Muscle of arm (tissue), 12 donors: ENCODE data around the gene LYL1. TPM values are rescaled to one million over a fixed set of nuclear protein-coding genes. Genes with fewer than 3 reads are reported as not detected.

ENCODE experiments used
- DNase-seq: peaks from one replicate; pipeline ENCODE4 v3.0.0-alpha.2; 2013
- polyA plus RNA-seq, 12 donors: library from polyadenylated mRNA; unstranded; fragments of 120-200 nt; gene quantifications; one replicate each; pipeline ENCODE4 v1.2.1, GENCODE V29; 2013; ENCODE audit not compliant: insufficient read length in 12 of 12

The LYL1 gene
- polyA plus RNA-seq, 12 donors: 2.5 to 10.0 (median 3.6) TPM; not detected in 1

GRCh38 chr19:13094771-13095392 lies 7.8 kb downstream of the LYL1 start:
- DNase-seq: no peak

DNA sequence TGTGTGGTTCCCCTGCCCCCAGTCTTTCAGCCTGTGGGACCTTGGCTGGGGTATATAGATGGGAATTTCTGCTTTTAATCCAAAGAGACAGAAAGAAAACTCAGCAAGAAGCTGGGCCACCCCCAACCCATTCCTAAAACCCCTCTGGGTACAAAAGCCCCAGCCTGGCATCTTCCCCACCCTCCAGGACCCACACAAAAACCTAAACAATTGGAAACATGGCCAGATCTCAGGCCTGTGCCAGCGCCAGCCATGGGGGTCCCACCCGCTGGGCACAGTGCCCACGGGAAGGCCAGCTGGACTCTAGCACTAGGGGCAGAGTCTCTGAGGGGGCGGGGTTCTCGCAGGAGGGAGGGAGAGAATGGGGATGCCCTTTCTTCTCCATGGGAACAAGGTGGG lies 8.6 kb downstream of the LYL1 start:
- no peak for DNase-seq

- peak; percentile 88 for DNase-seq
Observed at GRCh38 chr19:13093407-13094105, 9.1 kb downstream of the LYL1 start.

DNA sequence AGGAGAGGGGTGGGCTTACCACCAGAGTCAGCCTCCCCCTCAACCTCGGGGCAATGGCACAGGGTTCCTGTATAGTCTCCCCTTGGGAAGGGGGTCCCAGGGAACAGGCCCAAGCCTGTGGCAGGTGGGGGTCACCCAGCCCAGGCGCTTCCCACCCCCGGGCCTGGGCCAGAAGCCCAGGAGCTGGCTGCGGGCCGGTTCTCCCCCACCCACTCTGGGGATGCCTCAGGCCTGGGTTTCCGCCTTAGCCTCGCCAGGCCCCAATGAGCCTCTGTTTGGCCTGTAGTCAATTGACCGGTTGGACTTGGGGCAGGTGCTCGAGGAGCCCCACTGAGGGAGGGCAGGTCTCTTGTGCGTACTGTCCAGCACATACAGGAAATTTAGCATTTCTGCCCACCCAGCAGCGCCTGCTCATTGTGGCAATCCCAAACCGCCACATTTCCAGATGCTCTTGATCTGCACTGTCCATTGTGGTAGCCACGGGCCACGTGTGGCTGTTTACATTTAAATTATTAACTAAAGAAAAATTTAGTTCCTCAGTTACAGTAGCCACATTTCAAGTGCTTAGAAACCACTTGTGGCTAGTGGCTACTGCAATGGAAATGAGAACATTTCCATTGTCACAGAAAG lies 9.9 kb downstream of the LYL1 start:
- no peak for DNase-seq

- DNase-seq: no peak
Observed at GRCh38 chr19:13092158-13092543, 10.5 kb downstream of the LYL1 start.

GRCh38 chr19:13091400-13092157 lies 11.1 kb downstream of the LYL1 start:
- peak; percentile 93 for DNase-seq

GRCh38 chr19:13090511-13091231 lies 12.0 kb downstream of the LYL1 start:
- no peak for DNase-seq

GRCh38 chr19:13089857-13090507 lies 12.7 kb downstream of the LYL1 start:
- no peak for DNase-seq

- no peak for DNase-seq
Observed at GRCh38 chr19:13089139-13089856, 13.4 kb downstream of the LYL1 start.

DNA sequence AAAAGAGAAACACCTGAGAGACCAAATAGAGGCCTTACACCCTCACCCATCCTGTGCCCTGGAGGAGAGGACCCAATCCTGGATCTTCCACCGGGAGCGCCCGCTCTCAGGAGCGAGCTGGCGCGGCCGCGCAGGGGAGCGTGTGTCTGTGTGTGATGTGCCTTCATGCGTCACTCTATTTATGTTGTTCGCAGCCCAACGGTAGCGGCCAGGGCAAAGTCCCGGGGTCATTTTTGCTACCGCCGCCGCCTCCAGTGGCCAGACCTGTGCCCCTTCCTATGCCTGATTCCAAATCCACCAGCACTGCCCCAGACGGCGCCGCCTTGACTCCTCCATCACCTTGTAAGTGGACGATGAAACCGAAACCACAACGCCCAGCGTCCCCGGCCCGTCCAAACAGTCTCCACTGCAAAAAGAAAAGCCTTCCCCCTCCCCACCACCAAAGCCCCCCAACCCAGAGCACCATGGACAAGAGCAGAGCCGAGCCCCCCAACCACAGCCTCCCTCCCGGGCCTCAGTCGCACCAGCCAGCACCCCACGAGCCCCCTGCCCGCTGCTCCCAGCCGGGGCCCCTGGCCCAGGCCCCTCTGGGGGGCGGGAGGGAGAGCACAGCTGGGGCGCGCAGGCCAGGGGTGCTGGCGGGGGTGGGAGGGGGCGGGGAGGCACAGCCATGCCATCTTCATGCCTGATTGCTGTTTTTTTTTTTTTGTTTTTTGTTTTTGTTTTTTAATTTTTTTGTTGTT lies 14.7 kb downstream of the LYL1 start:
- DNase-seq: no peak

DNA sequence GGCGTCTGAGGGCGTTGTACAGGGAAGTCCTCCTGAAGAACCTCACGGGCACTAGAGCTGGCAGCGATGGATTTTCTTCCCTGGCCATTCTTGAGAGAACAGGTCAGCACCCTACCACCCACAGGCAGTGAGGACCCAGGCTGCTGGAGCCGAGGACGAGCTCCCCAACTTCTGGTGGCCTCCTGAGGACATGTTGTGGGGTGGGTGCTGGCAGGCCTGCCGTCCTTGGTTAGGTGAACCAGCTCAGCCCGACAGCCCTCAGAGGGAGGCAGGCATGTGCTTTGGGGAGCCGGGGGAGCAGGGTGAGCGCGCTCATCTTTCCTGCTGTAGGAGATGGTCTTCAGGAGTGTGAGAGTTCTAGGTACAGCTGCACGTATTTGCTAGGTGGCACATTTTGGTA lies 15.4 kb downstream of the LYL1 start:
- DNase-seq: no peak

DNA sequence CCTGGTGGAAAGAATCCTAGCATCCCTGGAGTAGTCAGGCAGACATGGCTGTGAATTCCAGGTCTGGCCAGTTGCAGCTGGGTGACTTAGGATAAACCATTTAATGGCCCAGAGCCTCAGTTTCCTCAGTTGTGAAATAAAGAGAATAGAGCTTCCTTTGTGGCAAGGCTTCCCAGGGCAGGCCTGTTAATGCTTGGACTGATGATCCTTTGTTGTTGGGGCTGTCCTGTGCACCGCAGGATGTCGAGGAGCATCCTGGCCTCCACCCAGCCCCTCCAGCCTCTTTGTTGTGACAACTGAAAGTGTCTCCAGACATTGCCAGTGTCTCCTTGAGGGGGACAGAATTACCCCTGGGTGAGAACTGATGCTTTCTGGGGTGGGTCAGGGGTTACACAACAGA lies 16.3 kb downstream of the LYL1 start:
- no peak for DNase-seq

DNA sequence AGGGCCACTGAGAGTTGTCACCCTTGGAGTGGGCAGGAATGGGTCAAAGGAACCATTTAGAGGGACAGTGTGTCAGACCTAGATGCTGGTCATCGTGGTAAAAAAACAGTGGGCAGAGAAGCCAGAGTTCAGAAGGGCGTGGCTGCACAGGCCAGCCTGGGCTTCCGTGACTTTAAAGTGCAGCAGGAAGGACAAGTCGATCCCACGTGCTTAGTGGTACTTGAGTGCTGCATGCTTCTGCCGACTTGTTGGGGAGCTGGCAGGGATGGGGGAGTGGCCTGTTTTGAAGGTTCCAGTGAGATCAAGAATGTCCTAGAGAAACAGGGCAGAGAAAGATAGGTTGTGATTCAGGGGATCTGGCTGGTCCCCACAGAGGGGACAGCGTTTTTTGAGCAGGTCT lies 17.0 kb downstream of the LYL1 start:
- DNase-seq: no peak

- DNase-seq: no peak
Observed at GRCh38 chr19:13083627-13084026, 19.0 kb downstream of the LYL1 start.

GRCh38 chr19:13083008-13083404 lies 19.7 kb downstream of the LYL1 start:
- no peak for DNase-seq

GRCh38 chr19:13082192-13083007 lies 20.3 kb downstream of the LYL1 start:
- no peak for DNase-seq

- DNase-seq: peak; percentile 77
Observed at GRCh38 chr19:13079542-13079986, 23.1 kb downstream of the LYL1 start.

DNA sequence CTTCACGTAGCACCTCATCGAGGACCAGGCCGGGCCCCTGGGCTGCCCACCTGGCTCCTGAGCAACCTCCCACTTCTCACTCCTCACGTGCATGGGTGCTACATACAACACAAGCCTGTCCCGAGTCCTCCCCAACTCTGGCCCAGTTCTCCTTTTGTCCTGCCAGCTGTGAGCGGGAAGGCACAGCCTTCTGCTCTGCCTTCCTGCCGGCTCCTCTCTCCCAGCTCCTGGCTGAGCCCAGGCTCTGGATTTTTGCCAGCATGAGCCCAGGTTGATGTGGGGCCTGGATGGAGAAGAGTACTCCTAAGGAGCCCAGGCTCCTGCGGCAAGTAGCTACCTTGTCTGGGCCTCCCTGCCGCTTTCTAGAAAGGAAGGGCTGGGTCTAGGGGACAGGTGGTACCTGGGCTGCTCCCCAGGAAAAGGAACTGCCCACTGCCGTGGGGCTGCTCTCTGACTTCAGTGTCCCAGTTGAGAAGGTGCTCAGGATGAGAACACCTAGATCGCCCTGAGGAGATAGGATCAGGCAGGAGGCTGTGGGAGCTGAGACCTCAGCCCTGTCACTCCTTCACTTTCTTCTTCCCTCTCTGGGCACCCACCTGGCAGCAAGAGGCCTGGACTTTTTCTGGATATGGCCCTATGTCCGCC lies 23.6 kb downstream of the LYL1 start:
- DNase-seq: no peak
